ENCODE measurements around the gene SPG7.

DNA sequence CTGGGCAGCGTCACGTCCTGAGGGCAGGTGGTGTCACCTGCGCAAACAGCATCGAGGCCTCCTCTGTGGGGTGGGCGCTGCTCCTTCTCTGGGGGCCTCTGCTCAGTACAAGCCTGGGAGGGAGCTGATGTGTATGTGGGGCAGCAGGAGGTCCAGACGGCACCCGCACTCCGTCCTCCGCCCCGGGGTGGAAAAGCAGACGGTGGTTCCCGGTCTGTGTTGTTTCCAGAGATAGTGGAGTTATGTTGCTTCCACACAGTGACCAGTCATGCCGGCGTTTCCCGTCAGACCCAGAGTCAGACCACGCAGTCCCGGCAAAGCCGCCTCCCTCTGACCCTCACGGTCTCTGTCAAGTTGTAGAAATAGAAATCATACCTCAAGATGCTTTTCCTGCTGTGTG is 38.6 kb downstream of the SPG7 start:
- TF ChIP-seq POLR2A (IDR thresholded peaks at IDR 0.05; ENCODE audit: extremely low read depth, insufficient read length), result no peak
- TF ChIP-seq, protein P1, sequence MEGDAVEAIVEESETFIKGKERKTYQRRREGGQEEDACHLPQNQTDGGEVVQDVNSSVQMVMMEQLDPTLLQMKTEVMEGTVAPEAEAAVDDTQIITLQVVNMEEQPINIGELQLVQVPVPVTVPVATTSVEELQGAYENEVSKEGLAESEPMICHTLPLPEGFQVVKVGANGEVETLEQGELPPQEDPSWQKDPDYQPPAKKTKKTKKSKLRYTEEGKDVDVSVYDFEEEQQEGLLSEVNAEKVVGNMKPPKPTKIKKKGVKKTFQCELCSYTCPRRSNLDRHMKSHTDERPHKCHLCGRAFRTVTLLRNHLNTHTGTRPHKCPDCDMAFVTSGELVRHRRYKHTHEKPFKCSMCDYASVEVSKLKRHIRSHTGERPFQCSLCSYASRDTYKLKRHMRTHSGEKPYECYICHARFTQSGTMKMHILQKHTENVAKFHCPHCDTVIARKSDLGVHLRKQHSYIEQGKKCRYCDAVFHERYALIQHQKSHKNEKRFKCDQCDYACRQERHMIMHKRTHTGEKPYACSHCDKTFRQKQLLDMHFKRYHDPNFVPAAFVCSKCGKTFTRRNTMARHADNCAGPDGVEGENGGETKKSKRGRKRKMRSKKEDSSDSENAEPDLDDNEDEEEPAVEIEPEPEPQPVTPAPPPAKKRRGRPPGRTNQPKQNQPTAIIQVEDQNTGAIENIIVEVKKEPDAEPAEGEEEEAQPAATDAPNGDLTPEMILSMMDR (IDR thresholded peaks at IDR 0.05; ENCODE audit: low read depth, low read length), result no peak

Measured in NB4 (cell line).